ENCODE data around the gene SSTR5. TPM values are rescaled to one million over a fixed set of nuclear protein-coding genes. Genes with fewer than 3 reads are reported as not detected.

SSTR5 gene
- total RNA-seq, 3 donors from 2014 or later (not counting 1 experiment from before 2014, with no cell fraction given), result not detected

DNA sequence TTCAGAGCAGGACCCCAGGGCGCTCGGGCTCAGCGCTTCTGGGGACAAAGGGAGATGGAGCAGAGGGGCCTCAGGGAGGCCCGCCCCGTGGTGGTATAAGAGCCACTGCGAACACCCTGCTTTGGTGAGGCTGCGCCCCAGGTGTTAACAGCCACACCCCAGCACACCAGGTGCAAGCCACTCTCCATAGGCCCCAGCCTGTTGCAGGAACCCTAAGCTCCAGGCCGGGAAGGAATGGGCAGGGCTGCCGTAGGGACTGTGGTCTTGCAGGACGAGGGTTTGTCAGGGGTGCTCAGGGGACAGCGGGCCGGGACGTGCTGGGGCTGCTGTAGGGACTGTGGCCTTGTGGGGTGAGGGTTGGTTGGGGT, 17.0 kb upstream of the SSTR5 start:
- peaks cover 2% of the 10 kb centered on the region for H3K27me3 ChIP-seq (ENCODE audit: control insufficient read depth, insufficient read depth, low read length)
- no peaks in the 10 kb centered on the region for H3K36me3 Mint-ChIP-seq
- no peak overlapping the region for H3K4me3 Mint-ChIP-seq
- peaks cover 0 to 3% of the 10 kb centered on the region in 2 donors for H3K9me3 Mint-ChIP-seq
- H3K27me3 Mint-ChIP-seq (ENCODE audit: low read depth in 2 of 2), result no peaks in the 10 kb centered on the region
- WGBS (ENCODE audit: insufficient coverage), result 65% methylated on average over 13 of the region's 13 CpGs
- no peak for DNase-seq
- intact Hi-C loops (cut with micrococcal nuclease), result loop anchor here (10.0 kb wide), 1 partner anchor 341 kb away; the partner anchor contains the start of gene METRN
- no peaks in the 10 kb centered on the region for H3K36me3 ChIP-seq (ENCODE audit: control insufficient read depth, insufficient read depth, low read length)
- no peak overlapping the region for H3K27ac Mint-ChIP-seq
- ATAC-seq, result no peak
- H3K9me3 ChIP-seq (ENCODE audit: control insufficient read depth, insufficient read depth, low read length), result peaks cover 6% of the 10 kb centered on the region
- H3K4me3 ChIP-seq (ENCODE audit: low read length), result no peak overlapping the region
- peaks cover 0 to 5% of the 10 kb centered on the region in 2 donors for H3K4me1 Mint-ChIP-seq
- no peak for TF ChIP-seq CTCF (IDR thresholded peaks at IDR 0.05)
- no peaks in the 10 kb centered on the region for H3K4me1 ChIP-seq (ENCODE audit: control insufficient read depth, insufficient read depth, low read length)
- no peak overlapping the region for H3K27ac ChIP-seq (ENCODE audit: low read length)

DNA sequence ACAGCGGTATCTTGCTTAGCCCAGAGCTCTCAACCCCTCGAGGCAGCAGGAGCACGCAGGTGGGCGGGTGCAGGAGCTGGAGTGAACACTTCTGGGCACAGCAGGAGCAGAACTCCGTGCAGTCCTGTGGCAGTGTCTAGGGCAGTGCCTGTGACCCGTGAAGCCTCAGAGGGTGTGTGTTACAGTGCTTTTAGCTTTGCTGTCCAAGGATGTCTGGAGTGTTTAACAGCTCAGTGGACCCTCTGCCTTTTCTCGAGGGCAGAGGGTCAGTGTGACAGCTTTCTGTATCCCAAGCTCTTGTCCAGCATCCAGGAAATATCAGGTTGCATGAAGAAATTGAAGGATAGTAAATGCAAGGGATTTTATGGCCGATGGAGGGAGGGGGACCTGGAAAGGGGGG, 16.4 kb upstream of the SSTR5 start:
- peaks cover 6% of the 10 kb centered on the region for H3K9me3 ChIP-seq (ENCODE audit: control insufficient read depth, insufficient read depth, low read length)
- intact Hi-C loops (cut with micrococcal nuclease), result loop anchor here (10.0 kb wide), 1 partner anchor 341 kb away; the partner anchor contains the start of gene METRN
- no peaks in the 10 kb centered on the region for H3K4me1 ChIP-seq (ENCODE audit: control insufficient read depth, insufficient read depth, low read length)
- no peak for DNase-seq
- no peaks in the 10 kb centered on the region for H3K36me3 Mint-ChIP-seq
- TF ChIP-seq CTCF (IDR thresholded peaks at IDR 0.05), result no peak
- peaks cover 2% of the 10 kb centered on the region for H3K27me3 ChIP-seq (ENCODE audit: control insufficient read depth, insufficient read depth, low read length)
- no peaks in the 10 kb centered on the region for H3K27me3 Mint-ChIP-seq (ENCODE audit: low read depth in 2 of 2)
- no peak for ATAC-seq
- no peak overlapping the region for H3K4me3 Mint-ChIP-seq
- no peak overlapping the region for H3K4me3 ChIP-seq (ENCODE audit: low read length)
- WGBS (ENCODE audit: insufficient coverage), result 75% methylated on average over 8 of the region's 8 CpGs
- no peaks in the 10 kb centered on the region for H3K36me3 ChIP-seq (ENCODE audit: control insufficient read depth, insufficient read depth, low read length)
- no peak overlapping the region for H3K27ac Mint-ChIP-seq
- peaks cover 0 to 3% of the 10 kb centered on the region in 2 donors for H3K9me3 Mint-ChIP-seq
- H3K27ac ChIP-seq (ENCODE audit: low read length), result no peak overlapping the region
- peaks cover 0 to 5% of the 10 kb centered on the region in 2 donors for H3K4me1 Mint-ChIP-seq

DNA sequence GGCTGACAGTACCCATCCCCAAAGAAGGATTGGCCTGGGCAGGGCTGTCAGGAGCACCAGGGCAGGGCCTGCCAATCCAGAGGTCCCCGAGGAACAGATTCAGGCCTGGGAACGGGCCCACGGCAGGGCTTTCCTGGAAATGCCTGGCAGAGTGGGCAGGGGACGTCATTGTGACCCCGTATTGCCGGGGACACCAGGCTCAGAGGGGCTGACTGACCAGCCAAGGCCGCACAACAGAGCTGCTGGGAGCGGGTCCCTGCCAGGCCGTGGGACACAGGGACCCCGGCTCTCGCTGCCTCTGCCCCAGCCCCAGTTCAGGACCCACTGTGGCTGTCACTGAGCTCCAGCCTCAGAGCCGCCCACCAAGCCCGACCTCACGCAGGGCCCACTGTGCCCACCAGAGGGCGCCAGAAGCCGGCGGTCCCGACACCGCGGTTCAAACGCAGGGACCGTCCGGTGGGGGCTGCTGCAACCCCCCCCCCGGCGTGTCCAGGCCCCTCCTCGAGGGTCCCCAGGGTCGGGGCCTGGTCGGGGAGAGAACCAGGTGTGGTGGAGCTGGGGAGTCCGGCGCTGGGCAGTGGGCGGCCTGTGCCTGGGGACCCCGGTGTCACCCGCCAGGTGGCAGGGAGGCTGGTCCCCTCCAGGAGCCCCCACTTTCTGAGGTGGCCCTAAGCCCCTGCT, 15.2 kb upstream of the SSTR5 start:
- intact Hi-C loops (cut with micrococcal nuclease), result loop anchor here (10.0 kb wide), 1 partner anchor 343 kb away; the partner anchor contains the start of gene METRN

More for the DNA sequence above, 15.2 kb upstream of the SSTR5 start:
- Histone ChIP-seq H3K36me3 (ENCODE audit: control insufficient read depth, insufficient read depth, low read length) (no peaks in the 10 kb centered on the region), H3K4me1 (ENCODE audit: control insufficient read depth, insufficient read depth, low read length) (no peaks in the 10 kb centered on the region), H3K9me3 (ENCODE audit: control insufficient read depth, insufficient read depth, low read length) (peaks cover 6% of the 10 kb centered on the region), H3K27ac (ENCODE audit: low read length) (no peak overlapping the region), H3K27me3 (ENCODE audit: control insufficient read depth, insufficient read depth, low read length) (peaks cover 2% of the 10 kb centered on the region), H3K4me3 (ENCODE audit: low read length) (no peak overlapping the region)
- DNase-seq (peak; percentile 44 to 72), ATAC-seq (peak in 2 of 3 donors; percentile 57 to 78)
- H3K27ac Mint-ChIP-seq, result no peak overlapping the region
- H3K9me3 Mint-ChIP-seq, result peaks cover 0 to 3% of the 10 kb centered on the region in 2 donors
- no peaks in the 10 kb centered on the region for H3K36me3 Mint-ChIP-seq
- H3K4me1 Mint-ChIP-seq, result peaks cover 0 to 5% of the 10 kb centered on the region in 2 donors
- H3K27me3 Mint-ChIP-seq (ENCODE audit: low read depth in 2 of 2), result no peaks in the 10 kb centered on the region
- WGBS (ENCODE audit: insufficient coverage), result 31% methylated on average over 33 of the region's 33 CpGs
- H3K4me3 Mint-ChIP-seq, result no peak overlapping the region
- TF ChIP-seq CTCF (IDR thresholded peaks at IDR 0.05), result peak; percentile 45

Data from natural killer cell (primary cell).